NCI-H2029 (cell line): ENCODE results near the gene NLRP6.

ENCODE experiments used
- DNase-seq: peaks from one replicate; lab custom pipeline; 2025; lab: John Stamatoyannopoulos, UW

The NLRP6 gene

DNA sequence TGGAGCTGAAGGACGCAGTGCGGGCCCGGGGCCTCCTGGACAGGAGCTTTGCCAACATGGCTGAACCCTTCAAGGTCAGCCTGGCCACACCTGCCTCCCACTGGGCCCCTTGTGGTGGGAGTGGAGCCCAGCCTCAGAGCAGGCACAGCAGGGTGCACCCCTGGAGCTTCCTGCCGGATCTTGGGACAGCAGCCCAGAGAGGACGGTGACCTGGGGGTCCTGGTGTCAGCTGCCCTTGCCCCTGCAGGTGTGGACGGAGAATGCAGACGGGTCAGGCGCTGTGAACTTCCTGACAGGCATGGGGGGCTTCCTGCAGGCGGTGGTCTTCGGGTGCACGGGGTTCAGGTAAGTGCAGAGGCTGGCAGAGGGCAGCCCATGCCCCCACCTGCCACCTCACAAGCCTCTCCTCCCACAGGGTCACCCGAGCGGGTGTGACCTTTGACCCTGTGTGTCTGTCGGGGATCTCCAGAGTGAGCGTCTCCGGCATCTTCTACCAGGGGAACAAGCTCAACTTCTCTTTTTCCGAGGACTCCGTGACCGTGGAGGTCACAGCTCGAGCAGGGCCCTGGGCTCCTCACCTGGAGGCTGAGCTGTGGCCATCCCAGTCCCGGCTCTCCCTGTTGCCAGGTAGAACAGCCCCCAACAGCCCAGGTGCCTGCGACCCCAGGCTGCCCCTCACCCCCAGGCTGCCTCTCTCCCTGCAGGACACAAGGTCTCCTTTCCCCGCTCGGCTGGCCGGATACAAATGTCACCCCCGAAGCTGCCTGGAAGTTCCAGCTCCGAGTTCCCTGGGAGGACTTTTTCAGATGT is 15.8 kb downstream of the NLRP6 start:
- no peak for DNase-seq

- DNase-seq, result no peak
These were observed 16.6 kb downstream of the NLRP6 start for GRCh38 chr11:294780-295179.

- DNase-seq, result no peak
These were observed 17.4 kb downstream of the NLRP6 start for GRCh38 chr11:295351-296170.

GRCh38 chr11:296171-297050 is 18.2 kb downstream of the NLRP6 start:
- DNase-seq, result no peak

GRCh38 chr11:297051-297585 is 18.9 kb downstream of the NLRP6 start:
- DNase-seq, result no peak

DNA sequence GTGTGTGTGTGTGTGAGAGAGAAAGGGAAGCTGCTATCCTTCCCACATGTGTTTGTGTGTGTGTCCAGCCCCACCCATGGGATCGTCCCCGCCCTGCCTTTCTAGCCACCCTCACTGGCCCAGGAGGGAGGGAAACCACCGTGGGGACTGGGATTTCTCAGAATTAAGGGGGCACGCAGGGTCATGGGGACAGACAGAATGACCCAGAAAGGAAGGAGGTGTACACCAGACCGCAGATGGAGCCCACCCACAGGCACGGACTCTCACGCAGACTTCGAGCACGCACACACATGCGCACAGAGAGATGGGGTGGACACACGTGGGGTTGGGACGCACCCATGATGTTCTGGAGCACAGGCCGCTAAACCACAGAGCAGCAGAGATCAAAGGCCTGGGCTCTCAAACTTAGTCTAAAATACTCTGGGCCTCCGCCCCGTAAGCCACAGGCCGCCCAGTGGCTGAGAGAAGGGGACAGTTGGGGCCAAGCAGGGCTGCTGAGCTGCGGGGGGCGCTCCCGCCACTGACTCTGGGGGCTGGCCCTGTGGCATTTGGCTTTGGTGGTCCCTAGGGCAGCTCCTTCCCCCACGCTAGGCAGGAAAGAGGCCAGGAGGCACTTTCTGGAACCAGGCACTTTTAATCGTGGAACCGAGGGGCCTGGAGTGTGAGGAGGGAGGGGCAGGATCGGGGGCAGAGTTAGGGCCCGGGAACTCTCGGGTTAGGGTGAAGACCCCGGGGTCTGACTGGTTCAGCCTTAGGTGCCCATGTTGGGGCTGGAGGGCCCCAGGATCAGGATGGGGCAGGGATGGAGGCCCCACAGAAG is 19.6 kb downstream of the NLRP6 start:
- DNase-seq, result no peak

DNA sequence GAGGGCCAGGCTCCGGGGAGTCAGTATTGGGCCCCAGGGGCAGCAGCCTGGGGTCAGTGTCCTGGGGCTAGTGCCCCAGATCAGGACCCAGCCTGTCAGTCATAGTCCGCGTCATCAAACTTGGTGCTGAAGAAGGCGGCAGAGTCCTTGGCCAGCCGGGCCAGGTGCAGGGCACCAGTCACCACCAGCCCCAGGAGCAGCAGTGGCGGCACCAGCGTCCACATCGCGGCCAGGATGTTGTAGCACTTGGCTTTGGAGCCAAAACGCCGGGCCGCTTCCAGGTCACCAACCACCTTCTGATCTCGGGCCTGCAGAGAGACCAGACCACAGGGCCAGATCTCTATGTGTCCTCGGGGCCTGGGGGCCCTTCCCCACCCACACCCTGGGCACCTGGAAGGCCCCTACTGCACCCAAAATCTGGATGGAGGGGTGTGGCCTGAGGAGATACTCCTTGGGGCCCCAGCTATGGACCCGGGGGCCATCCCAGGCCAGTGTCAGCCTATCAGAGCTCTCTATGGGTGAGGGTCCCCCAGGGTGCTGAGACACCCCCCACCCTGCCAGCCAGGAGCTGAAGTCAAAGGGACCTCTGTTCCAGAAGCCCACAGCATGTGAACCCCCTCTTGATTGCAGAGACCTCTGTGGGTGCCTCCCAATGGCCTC is 20.3 kb downstream of the NLRP6 start:
- no peak for DNase-seq

DNA sequence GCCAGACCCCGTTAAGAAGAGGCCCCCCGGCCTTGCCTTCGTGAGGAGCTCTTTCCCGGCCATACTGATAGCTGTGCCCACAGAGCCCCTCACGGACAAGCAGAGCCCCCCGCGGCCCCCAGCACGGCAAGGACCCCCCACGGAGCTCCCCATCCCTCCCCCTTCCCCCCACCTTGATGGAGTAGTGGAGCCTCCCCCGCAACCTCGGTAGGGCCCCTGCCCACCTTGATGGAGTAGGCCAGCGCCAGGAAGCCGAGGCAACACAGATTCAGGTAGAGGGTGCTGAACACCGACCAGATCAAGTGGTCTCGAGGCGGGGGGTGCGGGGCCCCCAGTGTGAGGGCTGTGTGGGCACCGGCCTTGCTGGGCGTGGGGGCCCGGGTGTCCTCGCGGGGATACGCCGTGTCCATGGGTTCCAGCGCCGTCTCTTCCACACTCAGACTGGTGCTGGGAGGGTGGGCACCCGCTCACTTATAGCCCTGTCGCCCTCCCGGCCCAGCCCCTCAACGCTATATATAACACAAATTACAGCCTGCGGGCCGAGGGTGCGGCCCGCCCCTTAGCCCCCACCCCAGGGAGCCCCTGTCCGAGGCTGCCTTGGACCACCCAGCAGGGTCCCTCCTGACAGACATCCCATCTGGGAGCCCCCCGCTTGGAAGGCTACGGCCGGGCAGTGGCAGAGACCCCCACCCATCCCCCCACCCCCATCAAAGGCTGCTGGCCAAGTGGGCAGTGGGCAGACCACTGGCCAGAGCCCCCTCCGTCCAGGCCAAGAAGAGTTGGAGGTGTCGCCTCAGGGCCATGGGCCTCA is 21.1 kb downstream of the NLRP6 start, which contains the start of gene IFITM5:
TSS of gene IFITM5 (minus strand) at position 446 of the 811 bp plus-strand sequence. CDS start at position 410, 36 bp downstream.
- DNase-seq, result no peak

GRCh38 chr11:299951-300735 is 21.9 kb downstream of the NLRP6 start:
- no peak for DNase-seq

DNA sequence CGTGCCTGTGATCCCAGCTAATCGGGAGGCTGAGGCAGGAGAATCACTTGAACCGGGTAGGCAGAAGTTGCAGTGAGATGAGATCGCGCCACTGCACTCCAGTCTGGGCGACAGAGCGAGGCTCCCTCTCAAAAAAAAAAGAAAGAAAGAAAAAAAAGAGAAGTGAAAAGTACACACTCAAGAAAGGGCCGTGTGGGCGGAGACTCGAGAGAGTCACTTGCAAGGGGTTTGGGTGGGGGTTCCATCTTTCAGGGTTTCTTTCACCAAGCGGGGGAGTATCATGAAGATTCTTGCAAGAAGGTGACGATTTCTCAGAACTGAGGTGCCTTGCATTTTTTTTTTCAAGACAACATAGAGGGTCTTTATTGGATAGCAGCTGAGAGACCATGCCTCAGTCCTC is 25.2 kb downstream of the NLRP6 start:
- DNase-seq, result no peak

GRCh38 chr11:304061-304506 is 25.9 kb downstream of the NLRP6 start:
- DNase-seq, result no peak

DNA sequence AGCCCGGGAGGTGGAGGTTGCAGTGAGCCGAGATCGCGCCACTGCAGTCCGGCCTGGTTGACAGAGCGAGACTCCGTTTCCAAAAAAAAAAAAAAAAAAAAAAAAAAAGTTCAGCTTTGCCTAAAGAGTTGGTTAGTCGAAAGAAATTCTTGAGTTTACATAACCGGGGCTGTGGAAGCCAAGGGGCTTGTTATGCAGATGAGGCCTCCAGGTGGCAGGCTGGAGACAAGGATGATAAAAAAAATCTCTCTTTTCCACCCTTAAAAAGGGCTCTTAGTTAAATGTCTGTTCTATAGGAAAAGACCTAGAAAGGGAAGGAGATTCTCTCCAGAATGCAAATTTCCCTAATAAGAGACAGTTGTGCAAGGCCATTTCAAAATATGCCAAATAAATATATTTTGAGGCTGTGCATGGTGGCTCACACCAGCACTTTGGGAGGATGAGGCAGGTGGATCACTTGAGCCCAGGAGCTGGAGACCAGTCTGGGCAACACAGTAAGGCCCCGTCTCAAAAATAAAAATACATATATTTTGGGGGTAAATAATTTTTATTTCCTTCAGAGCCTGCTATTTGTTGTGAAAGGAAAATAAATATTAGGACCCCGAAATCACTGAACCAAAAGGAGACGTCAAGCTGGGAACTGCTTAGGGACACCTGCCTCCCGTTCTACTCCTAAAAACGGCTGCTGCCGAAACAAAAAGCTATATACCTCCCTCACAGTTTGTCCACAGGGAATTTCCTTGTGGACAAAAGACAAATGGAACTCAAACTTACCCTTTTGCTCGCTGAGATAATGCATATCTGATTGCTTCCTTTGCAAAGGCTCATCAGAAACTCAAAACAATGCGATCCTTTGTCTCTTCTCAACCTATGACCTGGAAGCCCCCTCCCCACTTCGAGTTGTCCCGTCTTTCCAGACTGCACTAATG is 27.0 kb downstream of the NLRP6 start:
- DNase-seq, result peak; percentile 32

GRCh38 chr11:305844-306211 is 27.6 kb downstream of the NLRP6 start:
- DNase-seq, result no peak

- DNase-seq, result no peak
These were observed 28.6 kb downstream of the NLRP6 start for GRCh38 chr11:306645-307371.

DNA sequence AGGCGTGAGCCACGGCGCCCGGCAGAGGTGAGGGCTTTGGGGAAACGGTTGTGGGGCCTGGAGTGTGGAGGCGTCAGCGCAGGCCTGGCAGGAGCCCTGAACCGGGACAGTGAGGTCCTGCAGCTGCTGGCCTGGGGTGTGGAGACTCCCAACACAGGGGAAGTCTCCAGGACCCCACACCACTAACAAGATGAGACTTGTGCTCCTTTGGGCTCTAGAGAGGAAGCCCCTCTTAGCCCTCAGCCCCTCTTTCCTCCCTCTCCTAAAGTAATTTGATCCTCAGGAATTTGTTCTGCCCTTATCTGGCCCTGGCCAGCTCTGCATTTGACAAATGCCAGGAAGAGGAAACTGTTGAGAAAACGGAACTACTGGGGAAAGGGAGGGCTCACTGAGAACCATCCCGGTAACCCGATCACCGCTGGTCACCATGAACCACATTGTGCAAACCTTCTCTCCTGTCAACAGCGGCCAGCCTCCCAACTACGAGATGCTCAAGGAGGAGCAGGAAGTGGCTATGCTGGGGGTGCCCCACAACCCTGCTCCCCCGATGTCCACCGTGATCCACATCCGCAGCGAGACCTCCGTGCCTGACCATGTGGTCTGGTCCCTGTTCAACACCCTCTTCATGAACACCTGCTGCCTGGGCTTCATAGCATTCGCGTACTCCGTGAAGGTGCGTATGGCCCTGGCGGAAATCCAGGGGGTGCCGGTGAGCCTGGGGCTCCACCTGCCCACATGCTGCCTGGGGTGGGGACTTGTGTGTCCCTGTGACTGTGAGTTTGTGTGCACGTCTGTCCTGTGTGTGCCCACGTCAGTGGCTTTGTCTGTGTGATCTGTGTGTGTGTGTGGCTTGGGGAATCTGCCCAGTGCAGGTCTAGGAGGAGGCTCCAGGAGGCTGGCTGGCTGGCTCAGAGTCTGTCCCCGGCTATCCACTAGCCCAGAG is 29.8 kb downstream of the NLRP6 start, which contains the start of gene IFITM2:
TSS of gene IFITM2 (plus strand) at position 51 of the 943 bp plus-strand sequence. CDS start at position 428, 377 bp downstream.
- DNase-seq, result peak; percentile 6
